CD4-positive, CD25-positive, alpha-beta regulatory T cell (primary cell): ENCODE data around the gene CCNL2. TPM values are rescaled to one million over a fixed set of nuclear protein-coding genes. Genes with fewer than 3 reads are reported as not detected.
A peak's percentile ranks its signal among the peaks of the same experiment; 100 is the strongest.
"Not testable (repeated sequence)": the region's sequence is repeated elsewhere in the genome, so short reads cannot be mapped to it uniquely, and the experiment has no call there.

Experiments used
- ATAC-seq, 2 donors: fragments of 150-1000 bp; cut with Tn5 transposase; one replicate each; pipeline ENCODE4 v1.10.0; 2021; ENCODE audit warnings: low read depth in 2 of 2, moderate number of reproducible peaks in 2 of 2, moderate library complexity in 1 of 2
- DNase-seq, 3 donors: peaks; one replicate each; pipeline versions ENCODE4 v3.0.0 to v3.0.0-alpha.2; 2012 to 2022; ENCODE audit warnings: mixed read lengths in 1 of 3
- H3K27ac ChIP-seq: one replicate; pipeline ENCODE4 v1.7.0; 2013; ENCODE audit warnings: mild to moderate bottlenecking, low read length; ENCODE audit not compliant: insufficient read depth, poor library complexity, severe bottlenecking
- H3K27me3 ChIP-seq: one replicate; pipeline ENCODE4 v1.7.0; 2013; ENCODE audit warnings: low read length; ENCODE audit not compliant: control insufficient read depth, insufficient read depth
- H3K36me3 ChIP-seq: one replicate; pipeline ENCODE4 v1.7.0; 2013; ENCODE audit warnings: mild to moderate bottlenecking, low read length, moderate library complexity; ENCODE audit not compliant: control insufficient read depth, insufficient read depth
- H3K4me1 ChIP-seq: 2 replicates; pipeline ENCODE4 v1.7.0; 2013; ENCODE audit warnings: mild to moderate bottlenecking, low read length; ENCODE audit not compliant: insufficient read depth, control insufficient read depth, poor library complexity, severe bottlenecking
- H3K4me3 ChIP-seq: one replicate; pipeline ENCODE4 v1.7.0; 2013; ENCODE audit warnings: low read depth, mild to moderate bottlenecking, low read length, moderate library complexity
- H3K9me3 ChIP-seq, 2 experiments: 1 replicate in 1 of 2; 2 replicates in 1 of 2; pipeline ENCODE4 v1.7.0; 2013; ENCODE audit warnings: low read length in 2 of 2, mild to moderate bottlenecking in 1 of 2, moderate library complexity in 1 of 2; ENCODE audit not compliant: control insufficient read depth in 2 of 2
- H3K27ac Mint-ChIP-seq, 3 donors: one replicate each; pipeline ENCODE4 v1.8.0; 2020 to 2022; ENCODE audit warnings: mild to moderate bottlenecking in 3 of 3, mixed read lengths in 3 of 3, moderate library complexity in 2 of 3
- H3K27me3 Mint-ChIP-seq: one replicate; pipeline ENCODE4 v1.8.0; 2022; ENCODE audit warnings: mild to moderate bottlenecking, mixed read lengths
- H3K36me3 Mint-ChIP-seq: one replicate; pipeline ENCODE4 v1.8.0; 2020; ENCODE audit warnings: mixed read lengths
- H3K4me1 Mint-ChIP-seq, 4 donors: one replicate each; pipeline ENCODE4 v1.8.0; 2020 to 2022; ENCODE audit warnings: mixed read lengths in 4 of 4, mild to moderate bottlenecking in 1 of 4
- H3K4me3 Mint-ChIP-seq, 4 donors: one replicate each; pipeline ENCODE4 v1.8.0; 2020 to 2022; ENCODE audit warnings: mild to moderate bottlenecking in 4 of 4, mixed read lengths in 4 of 4, moderate library complexity in 3 of 4
- H3K9me3 Mint-ChIP-seq, 7 donors: one replicate each; pipeline ENCODE4 v1.8.0; 2020 to 2022; ENCODE audit warnings: mixed read lengths in 7 of 7, mild to moderate bottlenecking in 3 of 7, moderate library complexity in 2 of 7
- polyA plus RNA-seq, 4 donors: library from polyadenylated mRNA; unstranded; fragments of 300-500 nt; fragmentation: Illumina TruSeq; gene quantifications; one replicate each; pipeline ENCODE4 v1.2.3, GENCODE V29; 2021
- total RNA-seq: library from RNA; stranded (reverse); gene quantifications from one replicate; pipeline ENCODE4 v1.2.3, GENCODE V29; 2022

CCNL2 gene
- total and polyA plus RNA-seq, 5 donors from 2014 or later, result 17.6 to 287 (median 21.6) TPM

GRCh38 chr1:1402901-1403392 is 3.8 kb upstream of the CCNL2 start:
- H3K9me3 Mint-ChIP-seq, H3K27ac ChIP-seq, H3K27me3 Mint-ChIP-seq, ATAC-seq, H3K27me3 ChIP-seq, DNase-seq, H3K4me3 ChIP-seq, H3K9me3 ChIP-seq: not testable (repeated sequence)
- Mint-ChIP-seq H3K4me3 (peak overlapping the region; percentile 29 to 100 (median 39)), H3K27ac (peak overlapping the region in 1 of 3 donors; percentile 87), H3K36me3 (peaks cover 20% of the 10 kb centered on the region), H3K4me1 (peaks cover 0 to 66% (median 22%) of the 10 kb centered on the region in 4 donors)
- Histone ChIP-seq H3K36me3 (peaks cover 35% of the 10 kb centered on the region), H3K4me1 (peaks cover 35% of the 10 kb centered on the region)

GRCh38 chr1:1402072-1402900 is 3.2 kb upstream of the CCNL2 start:
- H3K27me3 ChIP-seq, result no peaks in the 10 kb centered on the region
- no peak for ATAC-seq
- Mint-ChIP-seq H3K27me3 (no peaks in the 10 kb centered on the region), H3K36me3 (peaks cover 20% of the 10 kb centered on the region), H3K4me3 (peak overlapping the region; percentile 72 to 100 (median 88)), H3K4me1 (peaks cover 0 to 69% (median 25%) of the 10 kb centered on the region in 4 donors), H3K27ac (peak overlapping the region; percentile 55 to 81 (median 56)), H3K9me3 (no peaks in the 10 kb centered on the region)
- H3K9me3 ChIP-seq, result no peaks in the 10 kb centered on the region
- H3K36me3 ChIP-seq, result peaks cover 42% of the 10 kb centered on the region
- peaks cover 39% of the 10 kb centered on the region for H3K4me1 ChIP-seq
- H3K27ac ChIP-seq, result no peak overlapping the region
- H3K4me3 ChIP-seq, result no peak overlapping the region
- peak in 1 of 3 donors; percentile 47 for DNase-seq

DNA sequence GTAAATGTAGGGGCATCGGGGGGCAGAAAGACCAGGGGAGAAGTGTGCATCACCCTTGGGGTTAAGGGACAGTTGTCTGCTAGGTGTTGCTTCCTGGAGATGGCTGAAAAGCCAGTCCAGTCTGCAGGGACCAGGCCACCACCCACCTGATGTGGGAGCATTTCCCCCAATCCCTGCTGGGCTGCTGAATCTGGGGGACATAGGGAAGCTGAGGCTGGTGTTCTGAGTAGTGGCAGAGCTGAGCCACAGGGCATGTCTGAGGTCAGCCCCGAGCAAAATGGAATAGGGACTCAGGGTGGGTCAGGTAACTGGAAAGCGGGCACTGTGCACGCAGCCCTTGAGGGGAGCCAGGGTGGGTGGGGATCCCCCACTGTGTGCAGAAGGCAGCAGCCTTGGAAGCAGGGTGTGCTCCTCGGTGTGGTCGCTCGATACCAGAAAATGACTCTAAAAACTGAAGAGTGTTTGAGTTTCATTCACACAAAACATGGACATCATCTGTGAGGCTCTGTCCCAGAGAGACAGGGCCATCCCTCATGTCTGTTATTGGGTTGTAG is 2.4 kb upstream of the CCNL2 start:
- H3K27ac Mint-ChIP-seq, result peak overlapping the region; percentile 5 to 81 (median 55)
- H3K4me1 Mint-ChIP-seq, result peaks cover 0 to 69% (median 24%) of the 10 kb centered on the region in 4 donors
- H3K4me3 ChIP-seq, result no peak overlapping the region
- no peak for ATAC-seq
- no peaks in the 10 kb centered on the region for H3K9me3 ChIP-seq
- peak overlapping the region; percentile 72 to 100 (median 88) for H3K4me3 Mint-ChIP-seq
- no peaks in the 10 kb centered on the region for H3K27me3 ChIP-seq
- peaks cover 41% of the 10 kb centered on the region for H3K4me1 ChIP-seq
- DNase-seq, result no peak
- H3K9me3 Mint-ChIP-seq, result no peaks in the 10 kb centered on the region
- H3K27ac ChIP-seq, result peak overlapping the region; percentile 29
- H3K27me3 Mint-ChIP-seq, result no peaks in the 10 kb centered on the region
- H3K36me3 ChIP-seq, result peaks cover 46% of the 10 kb centered on the region
- peaks cover 20% of the 10 kb centered on the region for H3K36me3 Mint-ChIP-seq

DNA sequence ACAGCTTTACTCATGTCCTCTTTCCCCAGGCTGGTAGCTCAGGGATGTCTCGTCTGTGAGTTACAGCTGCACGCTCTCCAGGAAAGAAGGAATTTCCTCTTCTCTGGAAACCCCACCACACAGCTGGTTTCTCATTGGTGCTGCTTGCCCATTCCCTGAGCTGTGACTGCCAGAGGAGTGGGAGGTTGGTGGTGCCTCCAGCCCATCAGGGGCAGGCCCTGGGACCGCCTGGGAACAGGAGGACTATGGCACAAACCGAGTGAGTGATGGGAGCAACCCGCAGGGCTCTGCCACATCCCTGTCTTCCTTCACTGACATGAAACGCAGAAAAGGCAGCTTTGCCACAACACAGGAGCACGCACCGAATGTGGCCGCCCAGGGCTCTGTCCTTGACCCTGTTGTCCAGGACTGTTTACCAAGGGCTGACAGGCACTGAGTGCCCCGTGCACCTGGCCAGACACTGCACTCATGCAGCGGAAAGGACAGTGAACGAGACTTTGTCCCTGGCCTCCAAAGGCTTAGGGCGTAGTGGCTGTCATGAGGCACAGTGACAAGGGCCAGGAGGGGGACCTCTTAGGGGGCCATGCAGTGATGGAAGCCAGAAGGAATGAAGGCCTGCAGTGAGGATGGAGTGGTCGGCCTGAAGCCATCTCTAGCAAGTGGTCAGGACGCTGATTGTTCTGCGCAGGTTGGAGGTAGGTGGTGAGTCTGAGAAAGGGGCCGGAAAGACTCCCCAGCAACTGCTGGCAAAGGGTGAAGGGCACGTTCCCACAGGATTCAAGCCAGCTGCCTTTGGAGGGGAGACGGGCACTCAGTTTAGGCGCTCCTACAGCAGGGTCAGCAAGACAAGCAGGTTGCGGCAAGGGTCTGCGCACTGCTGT is 1.7 kb upstream of the CCNL2 start:
- Mint-ChIP-seq H3K4me3 (peak overlapping the region; percentile 92 to 100 (median 93)), H3K27ac (peak overlapping the region; percentile 20 to 81 (median 46)), H3K9me3 (no peaks in the 10 kb centered on the region), H3K36me3 (peaks cover 20% of the 10 kb centered on the region), H3K4me1 (peaks cover 0 to 64% (median 22%) of the 10 kb centered on the region in 4 donors), H3K27me3 (no peaks in the 10 kb centered on the region)
- H3K9me3 ChIP-seq, result no peaks in the 10 kb centered on the region
- DNase-seq (no peak), ATAC-seq (no peak)
- H3K27me3 ChIP-seq, result no peaks in the 10 kb centered on the region
- peak overlapping the region; percentile 83 for H3K27ac ChIP-seq
- H3K4me3 ChIP-seq, result peak overlapping the region; percentile 81
- peaks cover 51% of the 10 kb centered on the region for H3K36me3 ChIP-seq
- H3K4me1 ChIP-seq, result peaks cover 34% of the 10 kb centered on the region

DNA sequence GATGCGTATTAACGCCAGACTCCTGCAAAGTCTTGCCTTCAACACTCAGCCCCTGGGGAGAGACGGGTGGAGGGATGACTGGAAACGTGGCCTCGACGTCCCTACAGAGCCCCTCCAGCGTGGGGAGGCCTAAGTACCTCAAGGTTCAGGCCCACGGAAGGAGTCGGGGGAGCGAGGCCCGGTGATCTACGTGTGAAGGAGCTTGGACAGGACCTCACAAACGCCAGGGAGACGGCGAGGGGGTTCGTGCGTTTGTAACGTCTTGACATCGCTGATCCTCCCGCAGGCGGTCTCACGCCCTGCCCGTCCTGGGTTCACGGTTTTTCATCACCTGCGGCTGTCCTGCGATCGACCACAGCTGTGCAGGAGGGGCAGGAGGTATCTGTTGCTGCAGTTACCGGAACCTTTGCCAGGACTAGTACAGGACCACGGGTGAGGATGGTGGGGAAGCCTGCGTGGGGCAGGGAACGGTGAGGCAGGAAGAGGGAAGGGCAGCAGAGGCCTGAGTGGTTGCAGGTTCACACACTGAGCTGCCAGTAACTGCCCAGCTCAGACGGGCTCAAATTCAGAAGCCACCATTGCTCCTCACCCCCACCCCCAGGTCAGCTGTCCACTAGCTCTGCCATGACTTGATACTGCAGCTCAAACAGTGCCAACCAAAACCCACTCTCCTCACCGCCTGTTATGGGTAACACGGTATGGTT is 889 bp upstream of the CCNL2 start:
- Mint-ChIP-seq H3K27me3 (no peaks in the 10 kb centered on the region), H3K4me1 (peaks cover 0 to 64% (median 28%) of the 10 kb centered on the region in 4 donors), H3K9me3 (no peaks in the 10 kb centered on the region), H3K27ac (peak overlapping the region; percentile 69 to 95 (median 81)), H3K36me3 (peaks cover 23% of the 10 kb centered on the region), H3K4me3 (peak overlapping the region; percentile 92 to 100 (median 93))
- Histone ChIP-seq H3K27ac (peak overlapping the region; percentile 83), H3K4me1 (peaks cover 30% of the 10 kb centered on the region), H3K36me3 (peaks cover 51% of the 10 kb centered on the region), H3K9me3 (no peaks in the 10 kb centered on the region), H3K27me3 (no peaks in the 10 kb centered on the region), H3K4me3 (peak overlapping the region; percentile 81)
- no peak for ATAC-seq
- peak in 1 of 3 donors; percentile 37 for DNase-seq

GRCh38 chr1:1398677-1399186 is 403 bp downstream of the CCNL2 start:
- Mint-ChIP-seq H3K36me3 (peaks cover 30% of the 10 kb centered on the region), H3K4me3 (peak overlapping the region; percentile 92 to 100 (median 94)), H3K27ac (peak overlapping the region; percentile 91 to 93 (median 93)), H3K4me1 (peaks cover 0 to 69% (median 28%) of the 10 kb centered on the region in 4 donors), H3K9me3 (no peaks in the 10 kb centered on the region), H3K27me3 (no peaks in the 10 kb centered on the region)
- peaks cover 55% of the 10 kb centered on the region for H3K36me3 ChIP-seq
- DNase-seq, result no peak
- H3K4me3 ChIP-seq, result peak overlapping the region; percentile 88
- peaks cover 30% of the 10 kb centered on the region for H3K4me1 ChIP-seq
- no peaks in the 10 kb centered on the region for H3K27me3 ChIP-seq
- no peak for ATAC-seq
- H3K27ac ChIP-seq, result peak overlapping the region; percentile 83
- no peaks in the 10 kb centered on the region for H3K9me3 ChIP-seq
